DND-41 (cell line): Measurements from ENCODE around the gene TRDMT1.

Source experiments
- ATAC-seq: fragments of 200-7000 bp; cut with Tn5 transposase; 3 replicates; pipeline ENCODE4 v1.9.1; 2021; ENCODE audit warnings: low read depth; ENCODE audit not compliant: insufficient read depth
- DNase-seq: peaks from one replicate; pipeline ENCODE4 v3.0.0-alpha.2; 2020
- H2AFZ ChIP-seq: 2 replicates; pipeline ENCODE4 v1.6.0; 2012; ENCODE audit warnings: low read depth, low read length
- H3K27ac ChIP-seq: 2 replicates; pipeline ENCODE4 v1.5.1; 2012; ENCODE audit warnings: low read length, inconsistent platforms
- H3K27me3 ChIP-seq: fragments of 200-600 bp; sonication (generic); 2 replicates; pipeline ENCODE4 v1.6.0; 2012; ENCODE audit warnings: low read length, mild to moderate bottlenecking, inconsistent platforms; ENCODE audit not compliant: insufficient read depth, poor library complexity
- H3K36me3 ChIP-seq: 2 replicates; pipeline ENCODE4 v1.5.1; 2012; ENCODE audit warnings: low read length, inconsistent platforms; ENCODE audit not compliant: insufficient read depth
- H3K4me1 ChIP-seq: 2 replicates; pipeline ENCODE4 v1.5.1; 2012; ENCODE audit warnings: mild to moderate bottlenecking, low read length; ENCODE audit not compliant: insufficient read depth
- H3K4me2 ChIP-seq: 2 replicates; pipeline ENCODE4 v1.6.0; 2012; ENCODE audit warnings: mild to moderate bottlenecking, moderate library complexity, low read length, inconsistent platforms; ENCODE audit not compliant: insufficient read depth
- H3K4me3 ChIP-seq, 2 experiments: fragments of 200-600 bp in 1 of 2; shearing (Covaris generic) in 1 of 2; 2 replicates each; pipeline ENCODE4 v1.5.1; 2012 to 2016; ENCODE audit warnings: inconsistent platforms in 2 of 2, low read length in 2 of 2, mild to moderate bottlenecking in 2 of 2, low read depth in 1 of 2, moderate library complexity in 1 of 2
- H3K79me2 ChIP-seq: 2 replicates; pipeline ENCODE4 v1.6.0; 2012; ENCODE audit warnings: low read length, inconsistent platforms; ENCODE audit not compliant: insufficient read depth
- H3K9ac ChIP-seq: 2 replicates; pipeline ENCODE4 v1.6.0; 2012; ENCODE audit warnings: low read depth, mild to moderate bottlenecking, inconsistent platforms, low read length, moderate library complexity
- H3K9me3 ChIP-seq: 2 replicates; pipeline ENCODE4 v1.5.1; 2012; ENCODE audit warnings: low read length, moderate library complexity, mild to moderate bottlenecking, inconsistent platforms; ENCODE audit not compliant: insufficient read depth, severe bottlenecking
- H4K20me1 ChIP-seq: 2 replicates; pipeline ENCODE4 v1.6.0; 2012; ENCODE audit warnings: low read length; ENCODE audit not compliant: insufficient read depth
- CTCF ChIP-seq: IDR thresholded peaks from 2 replicates; pipeline ENCODE4 v1.5.1; 2012; ENCODE audit warnings: borderline replicate concordance, low read length, moderate library complexity, mild to moderate bottlenecking; ENCODE audit not compliant: poor library complexity, severe bottlenecking; ENCODE audit errors: extremely low read depth
- EZH2 ChIP-seq: IDR thresholded peaks from 3 replicates; pipeline ENCODE4 v1.6.1; 2012; ENCODE audit warnings: borderline replicate concordance, low read depth, mild to moderate bottlenecking, moderate library complexity, low read length, inconsistent platforms; ENCODE audit not compliant: severe bottlenecking

The TRDMT1 gene

GRCh38 chr10:17101910-17102266 is 99.6 kb downstream of the TRDMT1 start:
- no peak overlapping the region for H3K4me3 ChIP-seq
- H3K4me2 ChIP-seq, result no peak overlapping the region
- H3K79me2 ChIP-seq, result no peaks in the 10 kb centered on the region
- H2AFZ ChIP-seq, result no peak overlapping the region
- no peak overlapping the region for H3K9ac ChIP-seq
- no peaks in the 10 kb centered on the region for H3K9me3 ChIP-seq
- no peaks in the 10 kb centered on the region for H4K20me1 ChIP-seq
- no peaks in the 10 kb centered on the region for H3K27me3 ChIP-seq
- no peaks in the 10 kb centered on the region for H3K4me1 ChIP-seq
- H3K36me3 ChIP-seq, result no peaks in the 10 kb centered on the region
- DNase-seq (no peak), ATAC-seq (no peak)
- no peak for TF ChIP-seq CTCF
- no peak overlapping the region for H3K27ac ChIP-seq

- Histone ChIP-seq H2AFZ (no peak overlapping the region; the same call in 1 of the 2 replicates), H3K9me3 (no peaks in the 10 kb centered on the region), H3K79me2 (no peaks in the 10 kb centered on the region), H3K4me2 (no peak overlapping the region), H3K4me1 (no peaks in the 10 kb centered on the region), H3K36me3 (no peaks in the 10 kb centered on the region), H3K4me3 (no peak overlapping the region), H3K27ac (no peak overlapping the region), H3K27me3 (no peaks in the 10 kb centered on the region), H4K20me1 (no peaks in the 10 kb centered on the region), H3K9ac (no peak overlapping the region)
- no peak for ATAC-seq
- no peak for DNase-seq
- TF ChIP-seq CTCF (no peak), EZH2 (no peak)
Measured at GRCh38 chr10:17101257-17101909, 100.1 kb downstream of the TRDMT1 start.

GRCh38 chr10:17100586-17100985 is 100.9 kb downstream of the TRDMT1 start:
- no peaks in the 10 kb centered on the region for H3K4me1 ChIP-seq
- ATAC-seq (no peak), DNase-seq (no peak)
- no peaks in the 10 kb centered on the region for H3K79me2 ChIP-seq
- no peak overlapping the region for H3K4me2 ChIP-seq
- H2AFZ ChIP-seq, result no peak overlapping the region
- no peaks in the 10 kb centered on the region for H4K20me1 ChIP-seq
- H3K9ac ChIP-seq, result no peak overlapping the region
- H3K36me3 ChIP-seq, result no peaks in the 10 kb centered on the region
- H3K9me3 ChIP-seq, result no peaks in the 10 kb centered on the region
- H3K27ac ChIP-seq, result no peak overlapping the region
- no peak overlapping the region for H3K4me3 ChIP-seq
- TF ChIP-seq CTCF (no peak), EZH2 (no peak)
- no peaks in the 10 kb centered on the region for H3K27me3 ChIP-seq

- H3K4me1 ChIP-seq, result no peaks in the 10 kb centered on the region
- no peak for DNase-seq
- ATAC-seq, result no peak
Measured at GRCh38 chr10:17098012-17098411, 103.5 kb downstream of the TRDMT1 start.

More at GRCh38 chr10:17098012-17098411, 103.5 kb downstream of the TRDMT1 start:
- no peak overlapping the region for H3K4me3 ChIP-seq
- no peaks in the 10 kb centered on the region for H3K36me3 ChIP-seq
- no peak overlapping the region for H2AFZ ChIP-seq
- H3K79me2 ChIP-seq, result no peaks in the 10 kb centered on the region
- H3K27me3 ChIP-seq, result no peaks in the 10 kb centered on the region
- TF ChIP-seq EZH2, result no peak
- no peak for TF ChIP-seq CTCF
- H4K20me1 ChIP-seq, result no peaks in the 10 kb centered on the region
- H3K9ac ChIP-seq, result no peak overlapping the region
- no peak overlapping the region for H3K27ac ChIP-seq
- H3K4me2 ChIP-seq, result no peak overlapping the region
- no peaks in the 10 kb centered on the region for H3K9me3 ChIP-seq
